Breast epithelium (tissue), 4 donors: ENCODE data around the gene KCNJ6. TPM values are rescaled to one million over a fixed set of nuclear protein-coding genes. Genes with fewer than 3 reads are reported as not detected.

ENCODE experiments used
- DNase-seq, 2 donors: peaks; one replicate each; pipeline ENCODE4 v3.0.0-alpha.2; 2019; ENCODE audit warnings: low spot score in 2 of 2
- H3K27ac ChIP-seq, 2 donors: fragments of 200-600 bp; sonication (generic) in 1 of 2; one replicate each; pipeline ENCODE4 v1.5.1; 2016 to 2019; ENCODE audit warnings: mild to moderate bottlenecking in 1 of 2
- H3K27me3 ChIP-seq, 2 donors: fragments of 200-600 bp; sonication (generic) in 1 of 2; one replicate each; pipeline versions ENCODE4 v1.5.1 to v1.6.0; 2017 to 2019; ENCODE audit warnings: control low read depth in 1 of 2, mild to moderate bottlenecking in 1 of 2
- H3K36me3 ChIP-seq: fragments of 200-600 bp; one replicate; pipeline ENCODE4 v1.5.1; 2019
- H3K4me1 ChIP-seq, 2 donors: fragments of 200-600 bp; sonication (generic); one replicate each; pipeline ENCODE4 v1.5.1; 2016 to 2019; ENCODE audit warnings: control low read depth in 1 of 2
- H3K4me3 ChIP-seq, 3 donors: fragments of 200-600 bp; sonication (generic); 1 replicate in 2 of 3; 2 replicates in 1 of 3; pipeline ENCODE4 v1.5.1; 2016 to 2019; ENCODE audit warnings: mild to moderate bottlenecking in 3 of 3, moderate library complexity in 2 of 3
- H3K9me3 ChIP-seq, 2 donors: fragments of 200-600 bp; sonication (generic) in 1 of 2; one replicate each; pipeline ENCODE4 v1.5.1; 2016 to 2019; ENCODE audit warnings: control low read depth in 1 of 2
- POLR2A ChIP-seq: fragments of 450-650 bp; IDR thresholded peaks from one replicate; pipeline ENCODE4 v1.6.1; 2016; ENCODE audit warnings: antibody characterized with exemption, mild to moderate bottlenecking, moderate library complexity
- POLR2AphosphoS5 ChIP-seq, 3 donors: sonication (generic); formaldehyde crosslinking; IDR thresholded peaks; one replicate each; pipeline ENCODE4 v1.6.1; 2017; ENCODE audit warnings: antibody characterized with exemption in 3 of 3
- intact Hi-C: fragments of 100-400 bp; cut with DNase I; formaldehyde crosslinking; loops from one replicate; pipeline ENCODE4 v1.15.1; 2023; ENCODE audit warnings: low total_unique reads
- total RNA-seq, 3 donors: library from RNA; depleted of rRNA; stranded (reverse); fragments of >200 nt; gene quantifications; one replicate each; pipeline ENCODE4 v1.1.0, GENCODE V29; 2016
- TF ChIP-seq, protein P1 (sequence below), 3 donors: fragments of 450-650 bp; IDR thresholded peaks; one replicate each; pipeline ENCODE4 v1.5.1; 2016 to 2017; ENCODE audit warnings: antibody characterized with exemption in 3 of 3, mild to moderate bottlenecking in 3 of 3, moderate library complexity in 3 of 3

Gene KCNJ6
- total RNA-seq, 3 donors from 2014 or later = not detected

GRCh38 chr21:37891972-37892371 is 24.3 kb downstream of the KCNJ6 start:
- no peak overlapping the region for H3K4me3 ChIP-seq
- H3K9me3 ChIP-seq = no peaks in the 10 kb centered on the region
- H3K27ac ChIP-seq = no peak overlapping the region
- H3K36me3 ChIP-seq = no peaks in the 10 kb centered on the region
- TF ChIP-seq, protein P1, sequence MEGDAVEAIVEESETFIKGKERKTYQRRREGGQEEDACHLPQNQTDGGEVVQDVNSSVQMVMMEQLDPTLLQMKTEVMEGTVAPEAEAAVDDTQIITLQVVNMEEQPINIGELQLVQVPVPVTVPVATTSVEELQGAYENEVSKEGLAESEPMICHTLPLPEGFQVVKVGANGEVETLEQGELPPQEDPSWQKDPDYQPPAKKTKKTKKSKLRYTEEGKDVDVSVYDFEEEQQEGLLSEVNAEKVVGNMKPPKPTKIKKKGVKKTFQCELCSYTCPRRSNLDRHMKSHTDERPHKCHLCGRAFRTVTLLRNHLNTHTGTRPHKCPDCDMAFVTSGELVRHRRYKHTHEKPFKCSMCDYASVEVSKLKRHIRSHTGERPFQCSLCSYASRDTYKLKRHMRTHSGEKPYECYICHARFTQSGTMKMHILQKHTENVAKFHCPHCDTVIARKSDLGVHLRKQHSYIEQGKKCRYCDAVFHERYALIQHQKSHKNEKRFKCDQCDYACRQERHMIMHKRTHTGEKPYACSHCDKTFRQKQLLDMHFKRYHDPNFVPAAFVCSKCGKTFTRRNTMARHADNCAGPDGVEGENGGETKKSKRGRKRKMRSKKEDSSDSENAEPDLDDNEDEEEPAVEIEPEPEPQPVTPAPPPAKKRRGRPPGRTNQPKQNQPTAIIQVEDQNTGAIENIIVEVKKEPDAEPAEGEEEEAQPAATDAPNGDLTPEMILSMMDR (IDR thresholded peaks at IDR 0.05) = no peak
- TF ChIP-seq POLR2AphosphoS5 (IDR thresholded peaks at IDR 0.05) (no peak), POLR2A (no peak)
- H3K27me3 ChIP-seq = peaks cover 0 to 24% of the 10 kb centered on the region in 2 donors
- DNase-seq = no peak
- intact Hi-C loops = loop anchor here (2.0 kb wide), 1 partner anchor 77 kb away; no protein-coding TSS in a partner anchor
- no peaks in the 10 kb centered on the region for H3K4me1 ChIP-seq

DNA sequence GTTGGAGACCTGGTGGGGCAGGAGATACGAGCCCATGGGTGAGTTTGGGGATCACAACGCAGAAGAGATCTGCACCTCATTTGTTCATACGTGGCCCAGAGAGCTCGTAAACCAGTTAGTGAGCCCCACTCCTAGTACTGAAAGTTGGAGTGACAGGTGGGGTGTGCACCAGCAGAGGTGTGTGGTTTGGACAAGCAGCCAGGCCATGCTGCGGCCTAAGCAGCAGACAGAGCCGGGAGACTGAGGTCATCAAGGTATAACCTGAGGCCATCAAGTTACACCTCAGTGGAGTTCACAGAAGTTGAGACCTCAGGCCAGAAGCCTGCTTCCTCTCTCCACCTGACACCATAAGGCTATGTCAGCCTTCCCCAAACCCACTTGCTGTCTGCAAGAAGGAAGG is 27.6 kb downstream of the KCNJ6 start:
- intact Hi-C loops = no loop called here
- Histone ChIP-seq H3K27me3 (peaks cover 0 to 29% of the 10 kb centered on the region in 2 donors), H3K4me1 (no peaks in the 10 kb centered on the region), H3K4me3 (no peak overlapping the region), H3K36me3 (no peaks in the 10 kb centered on the region), H3K27ac (no peak overlapping the region), H3K9me3 (peaks cover 0 to 3% of the 10 kb centered on the region in 2 donors)
- DNase-seq = no peak
- TF ChIP-seq POLR2A (no peak), POLR2AphosphoS5 (IDR thresholded peaks at IDR 0.05) (no peak)
- TF ChIP-seq, protein P1 (IDR thresholded peaks at IDR 0.05) = no peak

GRCh38 chr21:37886726-37887299 is 29.4 kb downstream of the KCNJ6 start:
- Histone ChIP-seq H3K27me3 (peaks cover 0 to 29% of the 10 kb centered on the region in 2 donors), H3K4me1 (no peaks in the 10 kb centered on the region), H3K27ac (no peak overlapping the region), H3K4me3 (no peak overlapping the region), H3K36me3 (no peaks in the 10 kb centered on the region), H3K9me3 (peaks cover 0 to 3% of the 10 kb centered on the region in 2 donors)
- no peak for TF ChIP-seq POLR2A
- TF ChIP-seq POLR2AphosphoS5 (IDR thresholded peaks at IDR 0.05) = no peak
- TF ChIP-seq, protein P1 (IDR thresholded peaks at IDR 0.05) = no peak
- intact Hi-C loops = no loop called here
- DNase-seq = no peak

GRCh38 chr21:37886120-37886519 is 30.1 kb downstream of the KCNJ6 start:
- intact Hi-C loops = no loop called here
- no peaks in the 10 kb centered on the region for H3K4me1 ChIP-seq
- no peak for DNase-seq
- H3K4me3 ChIP-seq = no peak overlapping the region
- TF ChIP-seq, protein P1 (IDR thresholded peaks at IDR 0.05) = no peak
- TF ChIP-seq POLR2A (no peak), POLR2AphosphoS5 (IDR thresholded peaks at IDR 0.05) (no peak)
- no peaks in the 10 kb centered on the region for H3K36me3 ChIP-seq
- H3K27ac ChIP-seq = no peak overlapping the region
- H3K27me3 ChIP-seq = peaks cover 0 to 29% of the 10 kb centered on the region in 2 donors
- H3K9me3 ChIP-seq = peaks cover 0 to 3% of the 10 kb centered on the region in 2 donors

DNA sequence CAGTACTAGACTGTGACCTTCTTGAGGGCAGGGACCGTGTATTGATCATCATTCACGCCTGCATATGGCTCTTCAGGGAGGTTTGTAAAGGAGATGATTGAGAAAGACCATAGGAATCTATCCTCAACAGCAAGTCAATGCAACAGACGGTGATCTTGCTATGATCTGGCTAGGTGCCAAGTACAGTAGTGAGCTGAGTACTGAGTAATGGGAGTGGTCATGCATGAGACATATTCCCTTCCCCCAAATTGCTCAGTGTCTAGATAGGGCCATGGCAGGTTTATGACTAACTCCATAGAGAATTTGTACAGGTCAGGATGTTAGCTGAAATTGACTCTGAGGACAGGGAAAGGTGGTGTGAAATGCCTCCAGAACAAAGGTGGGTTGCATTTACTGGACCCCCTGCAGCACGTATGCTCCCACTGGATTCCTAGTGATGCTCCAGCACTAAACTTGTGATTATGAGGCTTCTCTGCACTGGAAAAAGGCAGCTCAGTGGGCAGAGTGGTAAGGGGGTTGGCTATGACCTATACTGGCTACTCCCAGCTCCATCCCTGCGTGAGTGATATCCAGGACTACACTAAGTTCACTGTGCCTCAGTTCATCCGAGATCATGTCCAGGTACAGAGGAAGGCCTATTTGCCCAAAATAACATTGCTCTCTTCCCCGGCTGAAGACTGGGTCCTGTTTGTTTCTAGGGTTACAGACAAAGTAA is 37.2 kb downstream of the KCNJ6 start:
- Histone ChIP-seq H3K4me1 (no peaks in the 10 kb centered on the region), H3K27ac (no peak overlapping the region), H3K4me3 (no peak overlapping the region), H3K36me3 (no peaks in the 10 kb centered on the region), H3K9me3 (no peaks in the 10 kb centered on the region), H3K27me3 (peaks cover 0 to 18% of the 10 kb centered on the region in 2 donors)
- TF ChIP-seq POLR2A (no peak), POLR2AphosphoS5 (IDR thresholded peaks at IDR 0.05) (no peak)
- TF ChIP-seq, protein P1 (IDR thresholded peaks at IDR 0.05) = no peak
- intact Hi-C loops = no loop called here
- no peak for DNase-seq
